IMR-90 (cell line): ENCODE results near the gene FAM210B. TPM values are rescaled to one million over a fixed set of nuclear protein-coding genes. Genes with fewer than 3 reads are reported as not detected.
A peak's percentile ranks its signal among the peaks of the same experiment; 100 is the strongest.

ENCODE experiments used
- ATAC-seq: fragments of 200-7000 bp; cut with Tn5 transposase; 2 replicates; pipeline ENCODE4 v1.9.1; 2020; ENCODE audit warnings: low read depth, mild to moderate bottlenecking, moderate library complexity
- Bru-seq: library from RNA; stranded (reverse); fragments of 400-500 nt; gene quantifications from one replicate; lab custom pipeline; 2021; lab: Mats Ljungman, UMichigan
- BruChase-seq, 2 experiments: library from RNA; stranded (reverse); fragments of 400-500 nt; gene quantifications; one replicate each; lab custom pipeline; 2021; lab: Mats Ljungman, UMichigan
- BruUV-seq: library from RNA; stranded (reverse); fragments of 400-500 nt; replicated peaks from 2 replicates; lab custom pipeline; 2021; lab: Mats Ljungman, UMichigan
- CTCF ChIA-PET: fragments of 300-600 bp; formaldehyde crosslinking; extraction: SDS; loops from one replicate; lab custom pipeline; 2021; ENCODE audit warnings: antibody characterized with exemption; lab: Yijun Ruan, JAX
- POLR2A ChIA-PET: fragments of 300-600 bp; sonication (Branson Sonifier 250); formaldehyde crosslinking; loops from one replicate; lab custom pipeline; 2022; ENCODE audit warnings: antibody characterized with exemption; ENCODE audit not compliant: unreplicated experiment; lab: Charles Lee
- DNase-seq: peaks from one replicate; pipeline ENCODE4 v3.0.0; 2013
- H2AFZ ChIP-seq: replicated peaks from 2 replicates; pipeline ENCODE3; 2013; ENCODE audit warnings: low read length, mild to moderate bottlenecking; ENCODE audit not compliant: poor library complexity
- H2AK5ac ChIP-seq: 2 replicates; pipeline ENCODE4 v1.6.1; 2013; ENCODE audit warnings: low read depth, low read length, inconsistent platforms
- H2AK9ac ChIP-seq: replicated peaks from 2 replicates; pipeline ENCODE3; 2013; ENCODE audit warnings: mild to moderate bottlenecking, low read depth, low read length, moderate library complexity; ENCODE audit not compliant: poor library complexity
- H2BK120ac ChIP-seq: 2 replicates; pipeline ENCODE4 v1.6.1; 2013; ENCODE audit warnings: low read depth, low read length, inconsistent platforms
- H2BK15ac ChIP-seq: 3 replicates; pipeline ENCODE4 v1.6.1; 2013; ENCODE audit warnings: low read depth, low read length, inconsistent platforms
- H2BK20ac ChIP-seq: 2 replicates; pipeline ENCODE4 v1.6.1; 2013; ENCODE audit warnings: low read depth, mild to moderate bottlenecking, inconsistent platforms, low read length, moderate library complexity
- H2BK5ac ChIP-seq: 2 replicates; pipeline ENCODE4 v1.6.1; 2013; ENCODE audit warnings: mild to moderate bottlenecking, low read depth, low read length, inconsistent platforms; ENCODE audit not compliant: poor library complexity, severe bottlenecking
- H3K14ac ChIP-seq: replicated peaks from 2 replicates; pipeline ENCODE4 v1.6.1; 2013; ENCODE audit warnings: low read depth, low read length, inconsistent platforms
- H3K18ac ChIP-seq: 2 replicates; pipeline ENCODE4 v1.6.1; 2013; ENCODE audit warnings: low read depth, low read length, control low read depth
- H3K23ac ChIP-seq: 2 replicates; pipeline ENCODE4 v1.6.1; 2013; ENCODE audit warnings: low read depth, low read length, inconsistent platforms
- H3K27ac ChIP-seq: 2 replicates; pipeline ENCODE4 v1.5.1; 2013; ENCODE audit warnings: mild to moderate bottlenecking, control low read depth, low read length; ENCODE audit not compliant: insufficient read depth
- H3K27me3 ChIP-seq: 2 replicates; pipeline ENCODE4 v1.6.1; 2013; ENCODE audit warnings: low read length; ENCODE audit not compliant: control insufficient read depth, insufficient read depth
- H3K36me3 ChIP-seq: 2 replicates; pipeline ENCODE4 v1.6.1; 2013; ENCODE audit warnings: low read length, mixed read lengths; ENCODE audit not compliant: control insufficient read depth, insufficient read depth
- H3K4ac ChIP-seq: 2 replicates; pipeline ENCODE4 v1.6.1; 2013; ENCODE audit warnings: low read depth, low read length, inconsistent platforms
- H3K4me1 ChIP-seq: 2 replicates; pipeline ENCODE4 v1.6.1; 2013; ENCODE audit warnings: low read length, mixed read lengths; ENCODE audit not compliant: control insufficient read depth, insufficient read depth
- H3K4me2 ChIP-seq: 2 replicates; pipeline ENCODE4 v1.6.1; 2013; ENCODE audit warnings: low read depth, mild to moderate bottlenecking, control low read depth, low read length, moderate library complexity
- H3K4me3 ChIP-seq: 2 replicates; pipeline ENCODE4 v1.5.1; 2013; ENCODE audit warnings: low read depth, mild to moderate bottlenecking, control low read depth, low read length, moderate library complexity; ENCODE audit not compliant: insufficient read depth
- H3K56ac ChIP-seq: 2 replicates; pipeline ENCODE4 v1.6.1; 2013; ENCODE audit warnings: low read length, inconsistent platforms; ENCODE audit not compliant: insufficient read depth; ENCODE audit errors: extremely low read depth
- H3K79me1 ChIP-seq, 2 experiments: 2 replicates each; pipeline ENCODE4 v1.6.1; 2013; ENCODE audit warnings: low read length in 2 of 2, inconsistent platforms in 1 of 2, low read depth in 1 of 2
- H3K9ac ChIP-seq: 2 replicates; pipeline ENCODE4 v1.6.1; 2013; ENCODE audit warnings: low read depth, low read length, control low read depth
- H3K9me1 ChIP-seq: 2 replicates; pipeline ENCODE4 v1.6.1; 2013; ENCODE audit warnings: low read length, inconsistent platforms; ENCODE audit not compliant: insufficient read depth
- H3K9me3 ChIP-seq: 2 replicates; pipeline ENCODE4 v1.6.1; 2013; ENCODE audit warnings: low read length; ENCODE audit not compliant: control insufficient read depth, insufficient read depth
- H4K20me1 ChIP-seq: 2 replicates; pipeline ENCODE4 v1.6.1; 2013; ENCODE audit warnings: low read length, inconsistent platforms; ENCODE audit not compliant: insufficient read depth
- H4K5ac ChIP-seq: 2 replicates; pipeline ENCODE4 v1.6.1; 2013; ENCODE audit warnings: mild to moderate bottlenecking, low read depth, low read length, control low read depth
- H4K8ac ChIP-seq, 2 experiments: 2 replicates each; pipeline ENCODE4 v1.6.1; 2013; ENCODE audit warnings: low read depth in 2 of 2, low read length in 2 of 2, control low read depth in 1 of 2, inconsistent platforms in 1 of 2
- H4K91ac ChIP-seq: 2 replicates; pipeline ENCODE4 v1.6.1; 2013; ENCODE audit warnings: low read depth, low read length, inconsistent platforms; ENCODE audit not compliant: insufficient read depth
- BHLHE40 ChIP-seq: fragments of 150-350 bp; IDR thresholded peaks from 2 replicates; pipeline ENCODE4 v1.6.1; 2016; ENCODE audit warnings: mild to moderate bottlenecking, low read depth, low read length
- MAZ ChIP-seq: IDR thresholded peaks from 2 replicates; pipeline ENCODE4 v1.6.1; 2012; ENCODE audit warnings: low read depth, mild to moderate bottlenecking, low read length, improper control_type of control experiment, moderate library complexity, borderline replicate concordance
- WGBS, 2 experiments: methylation state at CpG; one replicate each; pipeline versions ENCODE4 v1.1.5 to v1.1.7; 2013; ENCODE audit warnings: missing lambda C conversion rate in 2 of 2; ENCODE audit not compliant: insufficient read length in 1 of 2; ENCODE audit errors: extremely low coverage in 2 of 2; 5-methylcytosine and 5-hydroxymethylcytosine counted together
- dilution Hi-C: fragments of 300-500 bp; cut with HindIII; formaldehyde crosslinking; loops from one replicate; pipeline ENCODE4 v1.14.3; 2018; ENCODE audit warnings: low sequenced_read_pairs; ENCODE audit not compliant: unreplicated experiment
- in situ Hi-C: fragments of 300-500 bp; cut with MboI; formaldehyde crosslinking; loops from 3 replicates; pipeline ENCODE4 v1.14.3; 2019; ENCODE audit warnings: low sequenced_read_pairs, inconsistent platforms, mixed read lengths
- intact Hi-C: fragments of 100-400 bp; cut with micrococcal nuclease; formaldehyde crosslinking; loops from 2 replicates; pipeline ENCODE4 v1.10.0; 2022
- long read RNA-seq: library from polyadenylated mRNA; unstranded; transcript quantifications from one replicate; pipeline ENCODE4 v2.0.0, GENCODE V29; 2021; ENCODE audit not compliant: unreplicated experiment
- polyA plus RNA-seq, 3 experiments: library from polyadenylated mRNA; depleted of rRNA; stranded (reverse); fragments of >200 nt; gene quantifications; 2 replicates each; pipeline ENCODE4 v1.2.3, GENCODE V29; 2012; ENCODE audit warnings: low replicate concordance in 1 of 3
- total RNA-seq: library from RNA; depleted of rRNA; stranded (reverse); fragments of >200 nt; gene quantifications from 2 replicates; pipeline ENCODE4 v1.2.3, GENCODE V29; 2012; rRNA removed

FAM210B gene, protein sequence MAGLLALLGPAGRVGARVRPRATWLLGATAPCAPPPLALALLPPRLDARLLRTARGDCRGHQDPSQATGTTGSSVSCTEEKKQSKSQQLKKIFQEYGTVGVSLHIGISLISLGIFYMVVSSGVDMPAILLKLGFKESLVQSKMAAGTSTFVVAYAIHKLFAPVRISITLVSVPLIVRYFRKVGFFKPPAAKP
- 45.0 and 48.9 TPM in 2 replicates for total RNA-seq
- polyA plus RNA-seq (2012; rRNA removed), result 25.6 and 29.5 TPM in 2 replicates
- 13.0 and 17.9 TPM in 2 replicates for polyA plus RNA-seq (2012; cell fraction: cytosol; rRNA removed)
- polyA plus RNA-seq (2012; cell fraction: nucleus; rRNA removed; ENCODE audit: low replicate concordance), result 4.1 and 11.5 TPM in 2 replicates
- Bru-seq, nascent RNA, result percentile 64 among the genes with signal in this experiment
- BruChase-seq, experiment 1, labeled RNA remaining after a 6-hour chase, result percentile 87 among the genes with signal in this experiment
- BruChase-seq, experiment 2, labeled RNA remaining after a 2-hour chase, result percentile 78 among the genes with signal in this experiment
- long read RNA-seq, transcript FAM210B-201 (3 exons, 3,046 nt), result major isoform, 120 of 140 reads
- long read RNA-seq, partial matches to known transcripts, result 2 of 140 reads
- long read RNA-seq, other reads (novel, unspliced or antisense), result 16 of 140 reads

GRCh38 chr20:56358600-56359211 lies at the start of gene FAM210B:
Gene FAM210B (plus strand): TSS chr20:56358974. CDS start chr20:56359006, 32 bp downstream.
- DNase-seq (peak; percentile 87), ATAC-seq (peak; percentile 99)
- H3K9me3 ChIP-seq, result no peaks in the 10 kb centered on the region
- ChIA-PET CTCF (interaction anchor here (0.5 to 1.0 kb wide), 3 partner anchors 9 to 76 kb away, joined by 3 to 4 read pairs (median 3); no protein-coding TSS in a partner anchor), POLR2A (no interaction called here)
- in situ Hi-C loops (loop anchor here (25.0 kb wide), 1 partner anchor 429 kb away; no protein-coding TSS in a partner anchor), intact Hi-C loops (no loop called here), dilution Hi-C loops (no loop called here)
- peak within 1 kb of the TSS; percentile 74 for H3K4ac ChIP-seq
- peak within 1 kb of the TSS; percentile 66 for H3K56ac ChIP-seq
- BruUV-seq, result no TSS peak
- peak within 1 kb of the TSS; percentile 27 for H3K18ac ChIP-seq
- peaks cover 13% of the 10 kb centered on the region for H3K9me1 ChIP-seq
- peaks cover 29 to 36% of the 10 kb centered on the region in 2 experiments for H3K79me1 ChIP-seq
- no peaks in the 10 kb centered on the region for H3K27me3 ChIP-seq
- H3K14ac ChIP-seq, result peak within 1 kb of the TSS; percentile 42
- H3K4me3 ChIP-seq, result peak within 1 kb of the TSS; percentile 77
- H3K4me2 ChIP-seq, result peak within 1 kb of the TSS; percentile 96
- H2AFZ ChIP-seq, result peak within 1 kb of the TSS; percentile 96
- peak within 1 kb of the TSS; percentile 92 for H3K23ac ChIP-seq
- peaks cover 4% of the 10 kb centered on the region; the same call in 1 of the 2 replicates for H4K20me1 ChIP-seq
- H3K9ac ChIP-seq, result peak within 1 kb of the TSS; percentile 91
- 3% methylated on average over 16 of the region's 63 CpGs; no CpG with 5 or more reads in 1 of the 2 experiments for WGBS, 2 experiments
- H4K91ac ChIP-seq, result peak within 1 kb of the TSS; percentile 71
- H2AK5ac ChIP-seq, result peak within 1 kb of the TSS; percentile 7
- peaks cover 8% of the 10 kb centered on the region for H3K4me1 ChIP-seq
- H4K5ac ChIP-seq, result peak within 1 kb of the TSS; percentile 14
- peak within 1 kb of the TSS; percentile 4; the same call in 1 of the 2 replicates for H2BK120ac ChIP-seq
- peak within 1 kb of the TSS; percentile 40 to 90; a peak in 3 of 4 replicates for H4K8ac ChIP-seq
- no peak within 1 kb of the TSS; the same call in 2 of the 3 replicates for H2BK15ac ChIP-seq
- no peak for TF ChIP-seq BHLHE40
- peak; percentile 64; the same call in 1 of the 2 replicates for TF ChIP-seq MAZ
- H3K36me3 ChIP-seq, result 0 out of 2 replicates have a peak, but pooled peaks cover 1% of the 10 kb centered on the region
- peak within 1 kb of the TSS; percentile 53 for H2BK5ac ChIP-seq
- peak within 1 kb of the TSS; percentile 94 for H2AK9ac ChIP-seq
- H3K27ac ChIP-seq, result peak within 1 kb of the TSS; percentile 51
- no peak within 1 kb of the TSS for H2BK20ac ChIP-seq
